GM04504 (cell line): ENCODE results near the gene PTRH2.

ENCODE experiments used
- DNase-seq: peaks from one replicate; pipeline ENCODE4 v3.0.0-alpha.2; 2012; ENCODE audit warnings: low read depth

The PTRH2 gene

GRCh38 chr17:59719526-59719925 is 12.3 kb upstream of the PTRH2 start:
- no peak for DNase-seq

- no peak for DNase-seq
Measured at GRCh38 chr17:59716427-59716826, 9.2 kb upstream of the PTRH2 start.

- no peak for DNase-seq
Measured at GRCh38 chr17:59714255-59714654, 7.0 kb upstream of the PTRH2 start.

GRCh38 chr17:59712862-59713261 is 5.6 kb upstream of the PTRH2 start:
- no peak for DNase-seq

GRCh38 chr17:59711936-59712335 is 4.7 kb upstream of the PTRH2 start:
- DNase-seq = no peak

- DNase-seq = no peak
Measured at GRCh38 chr17:59707971-59708430, 771 bp upstream of the PTRH2 start.

GRCh38 chr17:59702304-59702703 is 4.9 kb downstream of the PTRH2 start:
- no peak for DNase-seq

GRCh38 chr17:59699786-59700185 is 7.4 kb downstream of the PTRH2 start:
- no peak for DNase-seq

- DNase-seq = no peak
Measured at GRCh38 chr17:59699218-59699617, 8.0 kb downstream of the PTRH2 start.

GRCh38 chr17:59698143-59698542 is 9.1 kb downstream of the PTRH2 start:
- DNase-seq = no peak

GRCh38 chr17:59696682-59697277 is 10.4 kb downstream of the PTRH2 start:
- DNase-seq = no peak

GRCh38 chr17:59695945-59696681 is 11.1 kb downstream of the PTRH2 start:
- DNase-seq = no peak

GRCh38 chr17:59694344-59694743 is 12.9 kb downstream of the PTRH2 start:
- no peak for DNase-seq

GRCh38 chr17:59693582-59693981 is 13.6 kb downstream of the PTRH2 start:
- no peak for DNase-seq

GRCh38 chr17:59688496-59688895 is 18.7 kb downstream of the PTRH2 start:
- DNase-seq = no peak

- no peak for DNase-seq
Measured at GRCh38 chr17:59688008-59688407, 19.2 kb downstream of the PTRH2 start.

GRCh38 chr17:59684967-59685366 is 22.3 kb downstream of the PTRH2 start:
- DNase-seq = no peak

GRCh38 chr17:59683283-59683682 is 23.9 kb downstream of the PTRH2 start:
- DNase-seq = no peak

GRCh38 chr17:59680314-59680713 is 26.9 kb downstream of the PTRH2 start:
- no peak for DNase-seq

GRCh38 chr17:59678918-59679317 is 28.3 kb downstream of the PTRH2 start:
- DNase-seq = no peak

- no peak for DNase-seq
Measured at GRCh38 chr17:59676716-59677115, 30.5 kb downstream of the PTRH2 start.

GRCh38 chr17:59675231-59675630 is 32.0 kb downstream of the PTRH2 start:
- DNase-seq = no peak

- DNase-seq = no peak
Measured at GRCh38 chr17:59671386-59671785, 35.8 kb downstream of the PTRH2 start.

- no peak for DNase-seq
Measured at GRCh38 chr17:59669944-59670343, 37.3 kb downstream of the PTRH2 start.
